ENCODE results near the gene TNNI2. TPM values are rescaled to one million over a fixed set of nuclear protein-coding genes. Genes with fewer than 3 reads are reported as not detected.

The TNNI2 gene
- total RNA-seq, 6 experiments from 2014 or later = 0.31 to 1.9 (median 1.1) TPM; not detected in 3

DNA sequence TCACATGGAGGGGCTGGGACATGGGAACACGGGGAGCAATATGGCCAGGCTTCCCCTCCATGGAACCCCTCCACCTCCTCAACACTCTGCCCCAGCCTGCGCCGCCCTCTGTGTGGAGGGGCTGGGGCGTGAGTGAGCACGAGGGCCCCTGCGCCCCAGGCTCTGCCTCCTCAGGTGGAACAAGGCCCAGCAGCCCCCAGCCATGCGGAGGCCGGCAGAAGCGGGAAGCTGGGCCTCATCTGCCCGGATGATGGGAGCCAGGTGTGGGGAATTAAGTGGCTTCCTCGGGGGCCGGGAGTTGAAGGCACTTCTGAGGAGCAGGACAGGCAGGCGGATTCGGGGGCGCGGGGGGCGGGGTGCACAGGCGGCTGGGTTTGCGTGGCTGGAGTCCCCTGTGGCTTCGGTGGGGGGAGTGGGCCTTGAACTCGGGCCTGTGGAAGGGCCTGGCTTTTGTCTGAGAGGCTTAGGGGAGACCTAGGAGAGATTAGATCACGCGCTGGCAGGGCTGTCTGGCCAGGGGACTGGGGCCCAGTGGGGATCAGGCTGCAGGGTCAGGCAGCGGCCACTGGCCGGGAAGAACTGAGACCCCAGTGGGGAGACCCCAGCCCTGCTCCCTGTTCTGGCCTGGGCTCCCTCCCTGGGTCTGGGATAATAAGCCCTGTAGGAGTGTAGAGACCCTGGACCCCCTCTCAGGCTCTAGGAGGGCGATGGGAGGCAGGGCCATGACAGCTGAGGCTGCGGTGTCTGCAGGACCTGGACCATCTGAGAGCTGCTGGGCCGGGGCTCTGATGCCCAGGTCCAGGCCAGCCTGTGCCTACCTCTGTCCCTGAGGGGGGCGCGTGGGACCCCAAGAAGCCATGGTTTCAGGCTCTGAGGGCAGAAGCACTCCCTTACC is 39.6 kb downstream of the TNNI2 start:
- 90% methylated on average over 8 of the region's 30 CpGs for WGBS (ENCODE audit: insufficient coverage, low coverage, low lambda C conversion rate, missing lambda C conversion rate)
- DNase-seq = peak; percentile 13 to 52 (median 37)
- Histone ChIP-seq H3K4me3 (no peak overlapping the region), H3K27me3 (no peaks in the 10 kb centered on the region), H3K36me3 (no peaks in the 10 kb centered on the region), H3K4me1 (no peaks in the 10 kb centered on the region), H3K9me3 (no peaks in the 10 kb centered on the region), H3K27ac (no peak overlapping the region)
- TF ChIP-seq, protein P1, sequence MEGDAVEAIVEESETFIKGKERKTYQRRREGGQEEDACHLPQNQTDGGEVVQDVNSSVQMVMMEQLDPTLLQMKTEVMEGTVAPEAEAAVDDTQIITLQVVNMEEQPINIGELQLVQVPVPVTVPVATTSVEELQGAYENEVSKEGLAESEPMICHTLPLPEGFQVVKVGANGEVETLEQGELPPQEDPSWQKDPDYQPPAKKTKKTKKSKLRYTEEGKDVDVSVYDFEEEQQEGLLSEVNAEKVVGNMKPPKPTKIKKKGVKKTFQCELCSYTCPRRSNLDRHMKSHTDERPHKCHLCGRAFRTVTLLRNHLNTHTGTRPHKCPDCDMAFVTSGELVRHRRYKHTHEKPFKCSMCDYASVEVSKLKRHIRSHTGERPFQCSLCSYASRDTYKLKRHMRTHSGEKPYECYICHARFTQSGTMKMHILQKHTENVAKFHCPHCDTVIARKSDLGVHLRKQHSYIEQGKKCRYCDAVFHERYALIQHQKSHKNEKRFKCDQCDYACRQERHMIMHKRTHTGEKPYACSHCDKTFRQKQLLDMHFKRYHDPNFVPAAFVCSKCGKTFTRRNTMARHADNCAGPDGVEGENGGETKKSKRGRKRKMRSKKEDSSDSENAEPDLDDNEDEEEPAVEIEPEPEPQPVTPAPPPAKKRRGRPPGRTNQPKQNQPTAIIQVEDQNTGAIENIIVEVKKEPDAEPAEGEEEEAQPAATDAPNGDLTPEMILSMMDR (IDR thresholded peaks at IDR 0.05) = no peak
- TF ChIP-seq POLR2A (IDR thresholded peaks at IDR 0.05) = no peak
- intact Hi-C loops (cut with DNase I) = loop anchor here in 1 of 2 donors (10.0 kb wide), 1 partner anchor 266 kb away; no protein-coding TSS in a partner anchor
- ATAC-seq = no peak

DNA sequence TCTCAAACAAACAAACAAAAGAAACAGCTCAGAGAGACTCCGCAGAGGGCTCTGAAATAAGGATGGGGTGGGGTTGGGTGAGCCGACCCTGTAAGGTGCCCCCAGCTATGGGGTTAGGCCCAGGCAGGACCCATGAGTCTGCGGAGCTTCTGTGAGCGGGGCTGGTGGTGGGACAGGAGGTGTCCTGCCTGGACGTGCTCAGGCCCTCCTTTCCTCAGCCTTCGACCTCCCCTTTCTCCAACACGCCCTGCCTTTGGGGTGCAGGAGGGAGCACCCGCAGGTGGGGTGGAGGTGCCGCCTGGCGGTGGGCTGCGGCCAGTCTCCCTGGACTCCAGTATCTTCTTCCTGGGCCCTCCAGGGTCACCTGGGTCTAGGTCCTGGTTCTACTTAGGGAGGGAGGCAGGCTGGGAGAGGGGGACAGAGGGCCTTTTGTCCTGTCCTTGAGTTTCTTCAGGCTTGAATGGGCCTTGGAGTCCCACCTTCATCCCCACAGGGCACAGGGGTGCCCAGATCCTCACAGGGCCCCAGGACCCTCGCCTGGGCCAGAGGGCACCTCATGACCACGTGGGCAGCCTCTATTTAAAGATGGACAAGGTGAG is 40.7 kb downstream of the TNNI2 start:
- TF ChIP-seq, protein P1 (IDR thresholded peaks at IDR 0.05) = no peak
- no peak for TF ChIP-seq POLR2A (IDR thresholded peaks at IDR 0.05)
- H3K27ac ChIP-seq = no peak overlapping the region
- H3K9me3 ChIP-seq = no peaks in the 10 kb centered on the region
- no peaks in the 10 kb centered on the region for H3K27me3 ChIP-seq
- intact Hi-C loops (cut with DNase I) = loop anchor here in 1 of 2 donors (10.0 kb wide), 1 partner anchor 265 kb away; no protein-coding TSS in a partner anchor
- no peaks in the 10 kb centered on the region for H3K4me1 ChIP-seq
- H3K36me3 ChIP-seq = no peaks in the 10 kb centered on the region
- H3K4me3 ChIP-seq = no peak overlapping the region
- WGBS (ENCODE audit: insufficient coverage, low coverage, low lambda C conversion rate, missing lambda C conversion rate) = 100% methylated on average over 2 of the region's 13 CpGs
- ATAC-seq (no peak), DNase-seq (peak; percentile 12 to 48 (median 41))

DNA sequence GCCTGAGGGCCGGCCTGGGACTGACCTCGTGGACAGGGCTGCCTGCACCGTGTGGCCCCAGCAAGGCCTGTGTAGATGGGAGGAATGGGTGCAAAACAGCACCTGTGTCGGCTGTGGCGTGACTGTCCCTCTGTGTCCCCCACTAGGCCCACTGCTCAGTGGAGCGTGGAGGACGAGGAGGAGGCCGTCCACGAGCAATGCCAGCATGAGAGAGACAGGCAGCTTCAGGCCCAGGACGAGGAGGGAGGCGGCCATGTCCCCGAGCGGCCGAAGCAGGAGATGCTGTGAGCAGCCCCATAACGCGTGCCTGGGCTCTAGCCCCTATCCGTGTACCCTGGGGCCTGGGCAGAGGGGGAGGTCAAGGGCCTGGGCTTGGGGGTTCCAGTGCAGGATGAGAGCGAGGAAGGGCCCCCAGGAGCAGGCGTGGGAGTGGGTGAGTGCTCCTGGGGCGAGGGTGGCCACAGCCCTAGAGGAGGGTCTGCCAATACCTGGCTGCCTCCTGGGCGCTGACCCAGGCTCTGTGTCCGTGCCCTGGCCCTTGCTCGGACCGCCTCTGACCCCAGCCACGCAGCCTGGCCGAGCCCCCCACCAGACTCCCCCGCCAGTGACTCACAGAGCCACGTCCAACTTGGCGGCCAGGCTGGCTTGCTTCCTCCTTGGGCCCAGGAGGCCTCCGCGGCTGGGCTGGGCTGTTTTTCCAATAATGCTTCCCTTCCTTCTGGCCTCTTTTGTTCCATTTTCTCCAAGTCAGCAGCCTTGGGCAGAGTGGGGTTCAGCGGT is 41.4 kb downstream of the TNNI2 start:
- Histone ChIP-seq H3K36me3 (no peaks in the 10 kb centered on the region), H3K27ac (no peak overlapping the region), H3K9me3 (no peaks in the 10 kb centered on the region), H3K4me1 (no peaks in the 10 kb centered on the region), H3K27me3 (no peaks in the 10 kb centered on the region), H3K4me3 (no peak overlapping the region)
- intact Hi-C loops (cut with DNase I) = loop anchor here in 1 of 2 donors (10.0 kb wide), 1 partner anchor 265 kb away; no protein-coding TSS in a partner anchor
- TF ChIP-seq, protein P1 (IDR thresholded peaks at IDR 0.05) = no peak
- peak in 2 of 3 donors; percentile 44 to 57 for DNase-seq
- WGBS (ENCODE audit: insufficient coverage, low coverage, low lambda C conversion rate, missing lambda C conversion rate) = 73% methylated on average over 3 of the region's 32 CpGs
- peak in 1 of 4 donors; percentile 6 for ATAC-seq

GRCh38 chr11:1880746-1881441 is 42.1 kb downstream of the TNNI2 start:
- DNase-seq = peak in 1 of 3 donors; percentile 42
- H3K27ac ChIP-seq = no peak overlapping the region
- no CpG with 5 or more reads among the region's 9 CpGs for WGBS (ENCODE audit: insufficient coverage, low coverage, low lambda C conversion rate, missing lambda C conversion rate)
- no peaks in the 10 kb centered on the region for H3K9me3 ChIP-seq
- no peak overlapping the region for H3K4me3 ChIP-seq
- intact Hi-C loops (cut with DNase I) = no loop called here
- no peaks in the 10 kb centered on the region for H3K4me1 ChIP-seq
- TF ChIP-seq, protein P1 (IDR thresholded peaks at IDR 0.05) = no peak
- no peak for TF ChIP-seq POLR2A (IDR thresholded peaks at IDR 0.05)
- ATAC-seq = peak in 1 of 4 donors; percentile 5
- H3K36me3 ChIP-seq = no peaks in the 10 kb centered on the region
- no peaks in the 10 kb centered on the region for H3K27me3 ChIP-seq
